Muscle of leg (tissue), 16 donors: ENCODE results near the gene HAT1. TPM values are rescaled to one million over a fixed set of nuclear protein-coding genes. Genes with fewer than 3 reads are reported as not detected.

Experiments used
- DNase-seq: peaks from one replicate; pipeline ENCODE4 v3.0.0; 2013
- H3K27ac ChIP-seq: one replicate; pipeline ENCODE4 v1.5.1; 2013; ENCODE audit warnings: mild to moderate bottlenecking, low read length, control low read depth
- H3K27me3 ChIP-seq: one replicate; pipeline ENCODE4 v1.6.1; 2013; ENCODE audit warnings: low read length; ENCODE audit not compliant: control insufficient read depth, insufficient read depth
- H3K36me3 ChIP-seq: one replicate; pipeline ENCODE4 v1.6.1; 2013; ENCODE audit warnings: low read length; ENCODE audit not compliant: control insufficient read depth, insufficient read depth
- H3K4me1 ChIP-seq: one replicate; pipeline ENCODE4 v1.6.1; 2013; ENCODE audit warnings: low read length; ENCODE audit not compliant: control insufficient read depth, insufficient read depth
- H3K4me3 ChIP-seq: one replicate; pipeline ENCODE4 v1.5.1; 2013; ENCODE audit warnings: low read length, control low read depth
- H3K9me3 ChIP-seq: replicated peaks from 2 replicates; pipeline ENCODE4 v1.6.1; 2013; ENCODE audit warnings: low read depth, low read length; ENCODE audit not compliant: control insufficient read depth
- WGBS: methylation state at CpG from one replicate; pipeline ENCODE4 v1.1.5; 2013; ENCODE audit warnings: missing lambda C conversion rate; ENCODE audit not compliant: insufficient coverage; 5-methylcytosine and 5-hydroxymethylcytosine counted together
- long read RNA-seq, 11 donors: transcript quantifications; one replicate each; lab custom pipeline, GENCODE V29; 2026
- polyA plus RNA-seq, 8 donors: library from polyadenylated mRNA; unstranded; fragments of 120-200 nt; gene quantifications; one replicate each; pipeline versions ENCODE4 v1.2.1 to v1.2.3, GENCODE V29; 2013; ENCODE audit warnings: inconsistent platforms in 1 of 8, low replicate concordance in 1 of 8; ENCODE audit not compliant: insufficient read length in 8 of 8, insufficient read depth in 1 of 8
- total RNA-seq: library from RNA; stranded (reverse); fragments of 120-200 nt; gene quantifications from one replicate; pipeline ENCODE4 v1.2.4, GENCODE V29; 2013

Gene HAT1
- 28.3 TPM for total RNA-seq
- polyA plus RNA-seq: 10 to 100 TPM; 34.0 to 45.1 (median 39.7) TPM
- long read RNA-seq, donor 1, transcript HAT1-201 (11 exons, 1,626 nt): major isoform, 7 of 7 reads
- long read RNA-seq, donor 1, partial matches to known transcripts: 0 of 7 reads
- long read RNA-seq, donor 1, other reads (novel, unspliced or antisense): 0 of 7 reads
- long read RNA-seq, donor 2: 0 reads
- long read RNA-seq, donor 3, transcript HAT1-201 (11 exons, 1,626 nt): major isoform, 10 of 10 reads
- long read RNA-seq, donor 3, partial matches to known transcripts: 0 of 10 reads
- long read RNA-seq, donor 3, other reads (novel, unspliced or antisense): 0 of 10 reads
- long read RNA-seq, donor 4, transcript HAT1-201 (11 exons, 1,626 nt): major isoform, 7 of 7 reads
- long read RNA-seq, donor 4, partial matches to known transcripts: 0 of 7 reads
- long read RNA-seq, donor 4, other reads (novel, unspliced or antisense): 0 of 7 reads
- long read RNA-seq, donor 5, transcript HAT1-201 (11 exons, 1,626 nt): major isoform, 27 of 51 reads
- long read RNA-seq, donor 5, partial matches to known transcripts: 23 of 51 reads
- long read RNA-seq, donor 5, other reads (novel, unspliced or antisense): 0 of 51 reads
- long read RNA-seq, donor 6, transcript HAT1-201 (11 exons, 1,626 nt): major isoform, 20 of 40 reads
- long read RNA-seq, donor 6, partial matches to known transcripts: 19 of 40 reads
- long read RNA-seq, donor 6, other reads (novel, unspliced or antisense): 0 of 40 reads
- long read RNA-seq, donor 7, transcript HAT1-201 (11 exons, 1,626 nt): major isoform, 16 of 38 reads
- long read RNA-seq, donor 7, partial matches to known transcripts: 20 of 38 reads
- long read RNA-seq, donor 7, other reads (novel, unspliced or antisense): 0 of 38 reads
- long read RNA-seq, donor 8, transcript HAT1-201 (11 exons, 1,626 nt): major isoform, 12 of 19 reads
- long read RNA-seq, donor 8, partial matches to known transcripts: 6 of 19 reads
- long read RNA-seq, donor 8, other reads (novel, unspliced or antisense): 0 of 19 reads
- long read RNA-seq, donor 9, transcript HAT1-201 (11 exons, 1,626 nt): major isoform, 8 of 16 reads
- long read RNA-seq, donor 9, partial matches to known transcripts: 6 of 16 reads
- long read RNA-seq, donor 9, other reads (novel, unspliced or antisense): 0 of 16 reads
- long read RNA-seq, donor 10, transcript HAT1-201 (11 exons, 1,626 nt): major isoform, 19 of 33 reads
- long read RNA-seq, donor 10, partial matches to known transcripts: 14 of 33 reads
- long read RNA-seq, donor 10, other reads (novel, unspliced or antisense): 0 of 33 reads
- long read RNA-seq, donor 11, transcript HAT1-201 (11 exons, 1,626 nt): major isoform, 12 of 26 reads
- long read RNA-seq, donor 11, partial matches to known transcripts: 13 of 26 reads
- long read RNA-seq, donor 11, other reads (novel, unspliced or antisense): 0 of 26 reads

- Histone ChIP-seq H3K27me3 (no peaks in the 10 kb centered on the region), H3K36me3 (peaks cover 5% of the 10 kb centered on the region), H3K9me3 (no peaks in the 10 kb centered on the region), H3K4me1 (peaks cover 9% of the 10 kb centered on the region), H3K4me3 (peak within 1 kb of the TSS; percentile 83), H3K27ac (peak within 1 kb of the TSS; percentile 99)
- peak; percentile 99 for DNase-seq
- under 1% methylated on average over 58 of the region's 61 CpGs for WGBS
These were observed at the start of gene HAT1 for GRCh38 chr2:171922230-171923022. TSS of gene HAT1 (plus strand) at chr2:171922461. CDS start at chr2:171922501, 40 bp downstream.

- no CpG with 5 or more reads among the region's 1 CpG for WGBS
These were observed 47.7 kb upstream of the HAT1 start for GRCh38 chr2:171874517-171874916.

GRCh38 chr2:171874963-171875362, 47.3 kb upstream of the HAT1 start:
- no peaks in the 10 kb centered on the region for H3K4me1 ChIP-seq
- H3K27ac ChIP-seq: no peak overlapping the region
- H3K36me3 ChIP-seq: peaks cover 11% of the 10 kb centered on the region
- no peaks in the 10 kb centered on the region for H3K9me3 ChIP-seq
- no peak overlapping the region for H3K4me3 ChIP-seq
- 88% methylated on average over 11 of the region's 12 CpGs for WGBS
- no peaks in the 10 kb centered on the region for H3K27me3 ChIP-seq
- no peak for DNase-seq

More at GRCh38 chr2:171874517-171874916, 47.7 kb upstream of the HAT1 start:
- Histone ChIP-seq H3K36me3 (peaks cover 11% of the 10 kb centered on the region), H3K4me1 (no peaks in the 10 kb centered on the region), H3K4me3 (no peak overlapping the region), H3K27ac (no peak overlapping the region), H3K27me3 (no peaks in the 10 kb centered on the region), H3K9me3 (no peaks in the 10 kb centered on the region)
- DNase-seq: no peak

- Histone ChIP-seq H3K27ac (peak overlapping the region; percentile 22), H3K27me3 (no peaks in the 10 kb centered on the region), H3K9me3 (no peaks in the 10 kb centered on the region), H3K4me1 (no peaks in the 10 kb centered on the region), H3K4me3 (no peak overlapping the region), H3K36me3 (peaks cover 5% of the 10 kb centered on the region)
- DNase-seq: peak; percentile 23
- no CpG with 5 or more reads among the region's 2 CpGs for WGBS
These were observed 43.7 kb upstream of the HAT1 start for GRCh38 chr2:171878481-171878993.

- Histone ChIP-seq H3K4me1 (no peaks in the 10 kb centered on the region), H3K27ac (no peak overlapping the region), H3K4me3 (no peak overlapping the region)
These were observed 42.4 kb upstream of the HAT1 start for GRCh38 chr2:171879865-171880264.

GRCh38 chr2:171880774-171881173, 41.5 kb upstream of the HAT1 start:
- WGBS: no CpG with 5 or more reads among the region's 3 CpGs
- H3K27ac ChIP-seq: no peak overlapping the region
- DNase-seq: no peak
- H3K4me1 ChIP-seq: no peaks in the 10 kb centered on the region
- H3K9me3 ChIP-seq: no peaks in the 10 kb centered on the region
- H3K36me3 ChIP-seq: no peaks in the 10 kb centered on the region
- H3K4me3 ChIP-seq: no peak overlapping the region
- no peaks in the 10 kb centered on the region for H3K27me3 ChIP-seq

More at GRCh38 chr2:171879865-171880264, 42.4 kb upstream of the HAT1 start:
- peaks cover 2% of the 10 kb centered on the region for H3K36me3 ChIP-seq
- H3K27me3 ChIP-seq: no peaks in the 10 kb centered on the region
- WGBS: no CpG with 5 or more reads among the region's 1 CpG
- H3K9me3 ChIP-seq: no peaks in the 10 kb centered on the region
- DNase-seq: no peak

- Histone ChIP-seq H3K27me3 (no peaks in the 10 kb centered on the region), H3K27ac (no peak overlapping the region), H3K36me3 (no peaks in the 10 kb centered on the region), H3K4me1 (no peaks in the 10 kb centered on the region), H3K4me3 (no peak overlapping the region), H3K9me3 (no peaks in the 10 kb centered on the region)
- no peak for DNase-seq
- WGBS: no CpG with 5 or more reads among the region's 2 CpGs
These were observed 40.0 kb upstream of the HAT1 start for GRCh38 chr2:171882089-171882769.

GRCh38 chr2:171883275-171883893, 38.9 kb upstream of the HAT1 start:
- H3K4me1 ChIP-seq: no peaks in the 10 kb centered on the region
- H3K27ac ChIP-seq: no peak overlapping the region
- H3K9me3 ChIP-seq: no peaks in the 10 kb centered on the region
- no peak overlapping the region for H3K4me3 ChIP-seq
- WGBS: 90% methylated on average over 4 of the region's 5 CpGs
- H3K36me3 ChIP-seq: no peaks in the 10 kb centered on the region
- DNase-seq: no peak
- H3K27me3 ChIP-seq: no peaks in the 10 kb centered on the region
